GM18499 (cell line): ENCODE measurements around the gene APRT.

Experiments used
- ATAC-seq: cut with Tn5 transposase; IDR thresholded peaks from one replicate; pipeline ENCODE4 v1.9.1; 2021; ENCODE audit warnings: moderate number of reproducible peaks; ENCODE audit not compliant: insufficient read depth, unreplicated experiment

APRT gene

DNA sequence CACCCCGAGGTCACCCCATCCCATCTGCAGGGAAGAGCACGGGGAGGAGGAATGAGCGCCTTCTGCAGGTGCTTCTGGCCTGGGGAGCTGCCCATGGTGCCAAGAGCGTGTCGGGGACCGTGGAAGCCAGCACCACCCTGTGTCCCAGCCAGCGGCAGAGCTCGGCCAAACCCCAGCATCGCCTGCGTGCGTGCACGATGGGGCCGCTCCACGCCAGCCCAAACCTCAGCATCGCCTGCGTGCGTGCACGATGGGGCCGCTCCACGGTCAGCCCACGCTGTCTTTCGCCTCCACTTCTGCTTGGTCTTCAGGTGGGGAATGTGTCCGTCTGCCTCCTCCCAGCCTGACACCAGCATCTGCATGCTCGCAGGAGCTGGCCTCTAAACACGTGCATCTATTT, 31.1 kb upstream of the APRT start:
- no peak for ATAC-seq

DNA sequence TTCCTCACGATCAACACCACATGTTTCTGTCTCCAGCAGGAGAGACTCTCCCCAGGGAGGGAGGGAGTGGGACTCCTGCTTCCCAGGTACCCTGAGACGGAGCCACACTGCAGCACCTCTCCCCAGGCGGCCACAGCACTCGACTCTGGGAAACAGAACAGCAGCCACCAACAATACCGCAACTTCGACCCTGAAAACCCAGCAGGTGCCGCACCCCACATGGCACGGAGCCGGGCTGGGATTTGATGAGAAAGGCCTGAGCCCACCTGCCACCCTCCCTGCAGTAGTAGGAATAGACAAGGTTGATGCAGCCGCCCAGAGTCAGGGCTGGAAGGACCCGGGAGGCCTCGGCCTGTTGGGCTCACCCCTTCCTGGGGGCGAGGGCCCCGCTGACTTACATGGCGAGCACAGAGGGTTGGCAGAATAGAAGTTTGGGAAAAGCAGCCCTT, 30.6 kb upstream of the APRT start:
- ATAC-seq, result no peak

DNA sequence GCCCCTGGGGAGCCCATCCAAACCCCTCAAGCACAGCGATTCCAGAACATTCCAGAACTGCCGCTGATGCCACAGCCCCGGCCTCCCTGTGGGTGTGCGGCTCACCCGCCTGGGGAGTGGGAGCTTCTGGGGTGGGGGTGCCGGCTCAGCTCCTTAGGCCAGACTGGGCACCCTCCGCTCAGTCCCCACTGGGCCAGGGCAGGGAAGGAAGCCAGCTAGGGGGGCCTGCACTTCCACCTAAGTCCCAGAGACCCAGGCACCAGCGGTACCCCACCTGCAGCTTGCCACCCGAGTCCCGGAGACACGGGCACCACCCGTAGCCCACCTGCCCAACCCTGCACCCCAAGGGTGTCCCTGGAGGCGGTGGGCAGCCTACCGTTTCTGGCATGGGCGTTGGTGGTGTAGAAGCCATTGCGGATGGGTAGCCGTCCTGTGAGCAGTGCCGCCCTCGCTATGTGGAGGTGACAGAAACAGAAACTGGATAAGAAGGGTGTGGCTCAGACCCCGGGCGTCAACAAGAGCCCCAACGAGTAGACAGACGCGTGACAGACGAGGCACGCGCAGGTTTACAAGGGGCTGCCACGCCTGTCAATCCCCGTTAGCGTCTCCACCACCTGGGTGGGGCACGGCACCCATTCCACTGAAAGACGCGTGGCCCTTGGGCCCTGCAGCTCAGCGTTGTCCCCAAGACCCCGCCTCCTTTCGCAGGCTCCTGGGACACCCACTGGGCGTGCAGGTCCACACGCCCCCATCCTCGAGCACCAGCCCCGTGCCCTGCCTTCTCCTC, 30.0 kb upstream of the APRT start:
- no peak for ATAC-seq

DNA sequence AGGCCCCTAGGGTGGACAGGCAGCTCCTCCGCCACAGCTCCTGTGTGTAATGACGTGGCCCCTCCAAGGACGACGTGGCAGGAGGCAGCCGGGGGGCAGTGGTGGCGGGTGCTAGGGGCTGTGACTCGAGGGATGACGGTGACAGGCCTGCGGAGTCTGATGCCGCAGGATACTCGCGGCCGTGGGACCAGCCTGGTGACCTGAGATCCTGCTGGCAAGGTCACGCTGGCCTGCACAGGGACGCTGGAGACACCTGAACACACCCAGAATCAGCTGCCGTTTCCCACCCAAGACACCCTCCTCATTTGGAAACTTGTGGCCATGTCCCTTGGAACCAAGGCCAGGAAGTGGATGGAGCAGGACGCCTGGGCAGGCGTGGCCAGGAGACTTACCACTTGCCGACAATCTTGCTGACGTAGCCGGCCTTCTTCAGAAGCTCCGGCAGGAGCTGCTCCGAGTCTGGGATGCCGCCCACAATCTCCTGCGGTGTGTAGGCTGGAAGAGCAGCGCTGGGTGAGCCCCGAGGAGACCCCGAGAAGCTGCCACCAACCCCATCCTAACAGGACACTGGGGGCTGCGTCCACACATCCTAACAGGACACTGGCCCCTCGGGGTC, 29.0 kb upstream of the APRT start:
- no peak for ATAC-seq

DNA sequence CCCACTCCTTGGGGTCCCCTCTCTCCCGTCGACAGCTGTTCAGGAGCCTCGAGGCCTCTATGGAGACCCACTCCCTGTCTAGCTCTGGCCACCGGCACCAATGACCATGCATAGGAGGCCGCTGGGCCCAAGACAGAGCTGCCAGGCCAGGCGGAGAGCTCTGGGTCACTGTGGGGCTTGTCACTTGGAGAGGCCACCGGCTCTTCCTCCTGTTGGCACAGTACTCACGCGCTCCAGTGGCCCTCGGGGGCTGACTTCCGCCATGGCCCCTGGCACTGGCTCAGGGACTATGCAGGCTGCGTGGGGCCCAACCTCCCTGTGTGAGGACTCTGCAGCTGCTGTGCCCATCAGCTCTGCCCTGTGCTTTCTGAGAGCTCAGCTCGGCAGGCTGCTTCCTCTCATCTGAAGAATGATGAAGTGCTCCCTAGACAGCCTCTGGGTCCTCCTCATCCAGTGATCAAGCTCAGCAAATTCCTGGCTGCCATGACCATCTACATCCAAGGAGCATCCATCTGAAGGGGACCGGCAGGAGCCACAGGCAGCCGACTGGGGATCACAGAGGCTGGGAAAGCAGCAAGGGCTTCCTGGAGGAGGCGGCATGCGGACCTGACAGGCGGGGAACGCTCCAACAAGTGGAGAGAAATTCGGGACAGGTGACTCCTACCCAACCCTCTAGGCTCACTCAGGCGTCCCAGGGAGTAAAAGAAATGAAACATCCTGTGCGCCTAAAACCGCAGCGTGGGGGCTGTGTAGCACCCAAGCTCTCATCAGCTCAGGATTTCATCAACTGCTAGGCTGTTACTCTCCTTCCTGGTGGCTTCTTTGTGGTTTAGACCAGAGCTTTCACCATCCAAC, 28.2 kb upstream of the APRT start:
- no peak for ATAC-seq

- ATAC-seq, result no peak
These were observed 27.4 kb upstream of the APRT start for GRCh38 chr16:88839026-88839529.

GRCh38 chr16:88838566-88838965, 26.8 kb upstream of the APRT start:
- ATAC-seq, result no peak

- no peak for ATAC-seq
These were observed 26.1 kb upstream of the APRT start for GRCh38 chr16:88837806-88838205.

GRCh38 chr16:88836791-88837190, 25.1 kb upstream of the APRT start:
- no peak for ATAC-seq

DNA sequence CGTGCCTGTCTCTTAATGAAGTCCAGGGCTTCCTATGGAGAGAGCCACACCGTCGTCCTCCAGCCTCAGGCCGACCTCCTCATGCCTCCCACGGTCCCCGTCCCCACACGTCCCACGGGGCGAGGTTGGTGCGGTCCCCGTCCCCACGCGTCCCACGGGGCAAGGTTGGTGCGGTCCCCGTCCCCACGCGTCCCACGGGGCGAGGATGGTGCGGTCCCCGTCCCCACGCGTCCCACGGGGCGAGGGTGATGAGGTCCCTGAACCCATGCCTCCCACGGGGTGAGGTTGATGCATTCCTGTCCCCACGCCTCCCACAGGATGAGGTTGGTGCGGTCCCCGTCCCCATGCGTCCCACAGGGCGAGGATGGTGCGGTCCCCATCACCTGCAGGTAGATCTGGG, 24.1 kb upstream of the APRT start:
- ATAC-seq, result no peak

- no peak for ATAC-seq
These were observed 23.7 kb upstream of the APRT start for GRCh38 chr16:88835383-88835782.

- ATAC-seq, result no peak
These were observed 22.9 kb upstream of the APRT start for GRCh38 chr16:88834670-88835069.

- ATAC-seq, result no peak
These were observed 21.4 kb upstream of the APRT start for GRCh38 chr16:88833086-88833485.

- no peak for ATAC-seq
These were observed 20.1 kb upstream of the APRT start for GRCh38 chr16:88831838-88832237.

DNA sequence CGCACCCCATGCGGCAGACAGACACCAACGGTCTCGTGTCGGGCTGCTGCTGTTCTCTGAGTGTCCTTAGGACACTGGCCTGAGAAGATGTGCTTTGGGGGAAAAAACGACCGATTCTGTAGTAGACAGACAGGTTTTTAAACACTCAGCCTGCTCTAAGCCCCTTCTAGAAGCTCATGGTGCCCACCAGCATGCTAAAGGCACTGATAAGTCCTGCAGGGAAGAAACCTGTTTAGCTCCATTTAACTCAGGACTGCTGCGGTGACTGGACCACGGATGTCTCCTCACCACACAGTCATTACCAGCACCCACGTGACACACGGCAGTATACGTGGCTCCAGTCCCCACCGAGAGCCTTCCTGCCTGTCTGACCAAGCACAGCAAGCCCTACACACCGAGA, 19.1 kb upstream of the APRT start:
- no peak for ATAC-seq

DNA sequence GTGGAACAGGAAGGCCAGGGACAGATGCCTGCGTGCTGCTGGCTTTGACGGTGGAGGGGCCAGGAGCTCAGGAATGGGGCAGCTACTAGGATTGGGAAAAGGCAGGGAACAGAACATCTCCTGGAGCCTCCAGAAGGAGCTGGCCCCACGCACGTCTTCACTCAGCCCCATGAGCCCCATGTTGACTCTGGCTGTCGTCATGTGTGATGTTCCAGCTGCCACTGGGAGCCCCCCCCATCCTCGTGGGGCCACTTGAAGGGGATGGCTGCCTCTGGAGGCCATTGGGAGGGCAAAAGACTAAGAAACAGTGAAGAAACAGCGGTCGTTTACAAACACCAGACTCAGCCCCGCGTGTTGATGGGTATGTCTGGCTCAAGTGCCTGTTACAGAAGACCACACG, 18.5 kb upstream of the APRT start:
- no peak for ATAC-seq

DNA sequence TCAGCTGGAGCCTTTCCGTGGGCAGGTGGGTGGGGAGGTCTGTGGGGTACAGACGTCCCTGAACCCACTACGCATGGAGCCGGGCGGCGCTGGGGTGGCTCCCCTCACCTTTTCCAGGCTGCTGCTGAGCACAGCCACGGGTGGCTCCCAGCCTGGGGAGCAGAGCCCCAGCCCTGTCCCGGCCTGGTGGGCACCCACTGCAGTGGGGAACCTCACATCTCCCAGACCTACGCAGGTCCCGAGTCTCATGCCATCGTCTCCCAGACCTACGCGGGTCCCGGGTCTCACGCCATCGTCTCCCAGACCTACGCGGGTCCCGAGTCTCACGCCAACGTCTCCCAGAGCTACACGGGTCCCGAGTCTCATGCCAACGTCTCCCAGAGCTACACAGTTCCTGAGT, 17.0 kb upstream of the APRT start:
- no peak for ATAC-seq

- no peak for ATAC-seq
These were observed 16.0 kb upstream of the APRT start for GRCh38 chr16:88827727-88828126.

GRCh38 chr16:88826070-88826840, 14.5 kb upstream of the APRT start:
- no peak for ATAC-seq

DNA sequence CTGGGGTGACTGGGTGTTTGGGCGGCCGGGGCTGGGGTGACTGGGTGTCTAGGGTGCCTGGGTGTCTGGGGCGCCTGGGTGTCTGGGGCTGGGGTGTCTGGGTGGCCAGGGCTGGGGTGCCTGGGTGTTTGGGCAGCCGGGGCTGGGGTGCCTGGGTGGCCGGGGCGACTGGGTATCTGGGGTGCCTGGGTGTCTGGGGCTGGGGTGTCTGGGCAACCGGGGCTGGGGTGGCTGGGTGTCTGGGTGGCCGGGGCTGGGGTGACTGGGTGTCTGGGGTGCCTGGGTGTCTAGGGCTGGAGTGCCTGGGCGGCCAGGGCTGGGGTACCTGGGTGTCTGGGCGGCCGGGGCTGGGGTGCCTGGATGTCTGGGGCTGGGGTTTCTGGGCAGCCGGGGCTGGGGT, 13.4 kb upstream of the APRT start:
- ATAC-seq, result no peak
